Neural cell (in vitro differentiated cells): ENCODE data around the gene ITIH4. TPM values are rescaled to one million over a fixed set of nuclear protein-coding genes. Genes with fewer than 3 reads are reported as not detected.

Experiments
- H2AFZ ChIP-seq: fragments of 200-600, 300-800 bp; sonication (generic), shearing (Covaris generic); 2 replicates; pipeline ENCODE4 v1.6.0; 2014; ENCODE audit warnings: low read depth, mild to moderate bottlenecking, antibody characterized with exemption, low read length, moderate library complexity
- H3F3A ChIP-seq: fragments of 200-600 bp; shearing (Covaris generic); 2 replicates; pipeline ENCODE4 v1.6.1; 2016; ENCODE audit warnings: mild to moderate bottlenecking, moderate library complexity, mixed read lengths, antibody characterized with exemption, low read length; ENCODE audit not compliant: insufficient read depth, poor library complexity, severe bottlenecking
- H3K27ac ChIP-seq: fragments of 200-600, 300-800 bp; sonication (generic), shearing (Covaris generic); 2 replicates; pipeline ENCODE4 v1.5.1; 2014; ENCODE audit warnings: mild to moderate bottlenecking, low read length, moderate library complexity
- H3K27me3 ChIP-seq: fragments of 300-800, 200-600 bp; sonication (generic), shearing (Covaris generic); 2 replicates; pipeline ENCODE4 v1.6.0; 2014; ENCODE audit warnings: mild to moderate bottlenecking, low read depth, low read length, moderate library complexity; ENCODE audit not compliant: insufficient read depth
- H3K36me3 ChIP-seq: fragments of 300-800, 200-600 bp; sonication (generic), shearing (Covaris generic); 2 replicates; pipeline ENCODE4 v1.5.1; 2014; ENCODE audit warnings: mild to moderate bottlenecking, antibody characterized with exemption, low read length, moderate library complexity; ENCODE audit not compliant: insufficient read depth
- H3K4me2 ChIP-seq: fragments of 300-800, 200-600 bp; sonication (generic), shearing (Covaris generic); 2 replicates; pipeline ENCODE4 v1.6.0; 2014; ENCODE audit warnings: mild to moderate bottlenecking, low read length
- H3K4me3 ChIP-seq: fragments of 300-800, 200-600 bp; sonication (generic), shearing (Covaris generic); 2 replicates; pipeline ENCODE4 v1.5.1; 2014; ENCODE audit warnings: mild to moderate bottlenecking, low read length, moderate library complexity
- H3K79me2 ChIP-seq: fragments of 200-600 bp; shearing (Covaris generic); replicated peaks from 2 replicates; pipeline ENCODE4 v1.6.0; 2014; ENCODE audit warnings: mild to moderate bottlenecking, low read length, moderate library complexity; ENCODE audit not compliant: insufficient read depth
- H3K9ac ChIP-seq: fragments of 300-800, 200-600 bp; sonication (generic), shearing (Covaris generic); 2 replicates; pipeline ENCODE4 v1.6.1; 2016; ENCODE audit warnings: mild to moderate bottlenecking, low read length, mixed read lengths
- H3K9me2 ChIP-seq: fragments of 200-600 bp; shearing (Covaris generic); 2 replicates; pipeline ENCODE4 v1.6.1; 2016; ENCODE audit warnings: mild to moderate bottlenecking, low read length, mixed read lengths; ENCODE audit not compliant: insufficient read depth
- H3K9me3 ChIP-seq: fragments of 200-600, 300-800 bp; sonication (generic), shearing (Covaris generic); 2 replicates; pipeline ENCODE4 v1.6.1; 2016; ENCODE audit warnings: mild to moderate bottlenecking, mixed run types, low read length, moderate library complexity, mixed read lengths
- H4K20me1 ChIP-seq: fragments of 200-600 bp; shearing (Covaris generic); 2 replicates; pipeline ENCODE4 v1.6.1; 2016; ENCODE audit warnings: mild to moderate bottlenecking, mixed run types; ENCODE audit not compliant: insufficient read depth
- CTCF ChIP-seq: fragments of 450-650 bp; IDR thresholded peaks from 2 replicates; pipeline ENCODE4 v1.5.1; 2014; ENCODE audit warnings: antibody characterized with exemption, mild to moderate bottlenecking, moderate library complexity; ENCODE audit not compliant: poor library complexity, severe bottlenecking
- EP300 ChIP-seq: fragments of 450-650 bp; conservative IDR thresholded peaks from 2 replicates; pipeline ENCODE4 v1.6.1; 2014; ENCODE audit warnings: antibody characterized with exemption, mild to moderate bottlenecking, moderate library complexity; ENCODE audit not compliant: poor library complexity, severe bottlenecking
- EZH2 ChIP-seq: fragments of 200-600, 300-800 bp; shearing (Covaris generic), sonication (generic); IDR thresholded peaks from 2 replicates; pipeline ENCODE4 v1.6.1; 2014; ENCODE audit warnings: antibody characterized with exemption, low read length, borderline replicate concordance, mild to moderate bottlenecking; ENCODE audit not compliant: insufficient read depth, poor library complexity, severe bottlenecking
- MXI1 ChIP-seq: fragments of 450-650 bp; conservative IDR thresholded peaks from 2 replicates; pipeline ENCODE4 v1.6.1; 2014; ENCODE audit warnings: antibody characterized with exemption, mild to moderate bottlenecking; ENCODE audit not compliant: poor library complexity, severe bottlenecking
- POLR2AphosphoS5 ChIP-seq: IDR thresholded peaks from 2 replicates; pipeline ENCODE4 v1.6.1; 2012
- RAD21 ChIP-seq: fragments of 450-650 bp; conservative IDR thresholded peaks from 2 replicates; pipeline ENCODE4 v1.6.1; 2014; ENCODE audit warnings: antibody characterized with exemption, mild to moderate bottlenecking, moderate library complexity
- SMC3 ChIP-seq: fragments of 450-650 bp; conservative IDR thresholded peaks from 2 replicates; pipeline ENCODE4 v1.6.1; 2014; ENCODE audit warnings: antibody characterized with exemption, mild to moderate bottlenecking, moderate library complexity; ENCODE audit not compliant: poor library complexity
- TAF1 ChIP-seq: IDR thresholded peaks from 2 replicates; pipeline ENCODE4 v1.6.1; 2012; ENCODE audit warnings: low read depth
- polyA plus RNA-seq: library from polyadenylated mRNA; depleted of rRNA; stranded (reverse); fragments of >200 nt; gene quantifications from 2 replicates; pipeline ENCODE4 v1.2.3, GENCODE V29; 2014
- TF ChIP-seq, protein P1 (sequence below): IDR thresholded peaks from 2 replicates; pipeline ENCODE4 v1.6.1; 2012; ENCODE audit warnings: borderline replicate concordance

ITIH4 gene
- polyA plus RNA-seq, 1 donor from 2014 or later = 16.3 TPM

DNA sequence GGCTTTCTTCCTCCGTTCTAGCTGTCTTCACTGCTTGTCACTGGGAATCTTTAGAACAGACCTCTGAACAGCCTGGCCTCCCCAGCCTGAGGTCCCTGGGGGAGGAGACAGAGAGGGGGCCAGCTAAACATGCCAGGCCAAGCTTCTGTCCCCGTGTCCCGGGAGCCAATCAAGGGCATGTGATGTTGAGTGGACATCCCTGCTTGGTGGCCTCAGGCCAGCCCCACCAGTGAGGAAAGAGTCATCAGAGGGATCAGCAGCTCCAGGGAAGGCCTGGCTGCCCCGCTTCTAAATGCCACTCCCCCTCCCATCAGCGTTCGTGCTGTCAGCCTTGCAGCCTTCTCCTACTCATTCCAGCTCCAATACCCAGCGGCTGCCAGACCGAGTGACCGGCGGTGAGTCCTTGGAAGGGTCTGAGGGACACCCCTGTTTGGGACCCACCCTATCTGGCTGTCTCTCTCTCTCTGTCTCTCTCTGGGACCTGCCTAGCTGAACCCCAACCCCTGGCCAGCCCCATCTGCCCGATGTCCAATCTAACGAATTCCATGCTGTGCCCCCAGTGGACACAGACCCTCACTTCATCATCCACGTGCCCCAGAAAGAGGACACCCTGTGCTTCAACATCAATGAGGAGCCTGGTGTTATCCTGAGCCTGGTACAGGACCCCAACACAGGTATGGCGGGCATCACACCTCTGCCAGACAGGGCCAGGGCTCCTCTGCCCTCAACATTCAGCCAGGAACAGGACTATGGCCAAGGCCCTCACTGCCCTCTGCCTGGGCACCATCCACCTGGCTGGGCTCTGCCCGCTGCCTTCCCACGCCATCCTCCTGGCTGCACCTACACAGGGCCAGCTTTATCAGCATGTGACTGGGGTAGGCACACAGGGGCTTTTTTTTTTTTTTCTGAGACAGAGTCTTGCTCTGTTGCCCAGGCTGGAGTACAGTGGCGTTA is 42.5 kb downstream of the ITIH4 start:
- Histone ChIP-seq H3K36me3 (no peaks in the 10 kb centered on the region), H3K4me2 (no peak overlapping the region), H3K9me2 (no peaks in the 10 kb centered on the region), H2AFZ (no peak overlapping the region), H3F3A (no peaks in the 10 kb centered on the region), H3K9me3 (no peaks in the 10 kb centered on the region), H3K4me3 (no peak overlapping the region), H3K27ac (no peak overlapping the region), H4K20me1 (no peaks in the 10 kb centered on the region), H3K27me3 (no peaks in the 10 kb centered on the region), H3K79me2 (no peaks in the 10 kb centered on the region), H3K9ac (no peak overlapping the region)
- TF ChIP-seq EZH2 = no peak
- no peak for TF ChIP-seq CTCF
- TF ChIP-seq TAF1 = no peak
- no peak for TF ChIP-seq POLR2AphosphoS5
- TF ChIP-seq SMC3 = no peak
- TF ChIP-seq MXI1 = no peak
- no peak for TF ChIP-seq EP300
- TF ChIP-seq, protein P1, sequence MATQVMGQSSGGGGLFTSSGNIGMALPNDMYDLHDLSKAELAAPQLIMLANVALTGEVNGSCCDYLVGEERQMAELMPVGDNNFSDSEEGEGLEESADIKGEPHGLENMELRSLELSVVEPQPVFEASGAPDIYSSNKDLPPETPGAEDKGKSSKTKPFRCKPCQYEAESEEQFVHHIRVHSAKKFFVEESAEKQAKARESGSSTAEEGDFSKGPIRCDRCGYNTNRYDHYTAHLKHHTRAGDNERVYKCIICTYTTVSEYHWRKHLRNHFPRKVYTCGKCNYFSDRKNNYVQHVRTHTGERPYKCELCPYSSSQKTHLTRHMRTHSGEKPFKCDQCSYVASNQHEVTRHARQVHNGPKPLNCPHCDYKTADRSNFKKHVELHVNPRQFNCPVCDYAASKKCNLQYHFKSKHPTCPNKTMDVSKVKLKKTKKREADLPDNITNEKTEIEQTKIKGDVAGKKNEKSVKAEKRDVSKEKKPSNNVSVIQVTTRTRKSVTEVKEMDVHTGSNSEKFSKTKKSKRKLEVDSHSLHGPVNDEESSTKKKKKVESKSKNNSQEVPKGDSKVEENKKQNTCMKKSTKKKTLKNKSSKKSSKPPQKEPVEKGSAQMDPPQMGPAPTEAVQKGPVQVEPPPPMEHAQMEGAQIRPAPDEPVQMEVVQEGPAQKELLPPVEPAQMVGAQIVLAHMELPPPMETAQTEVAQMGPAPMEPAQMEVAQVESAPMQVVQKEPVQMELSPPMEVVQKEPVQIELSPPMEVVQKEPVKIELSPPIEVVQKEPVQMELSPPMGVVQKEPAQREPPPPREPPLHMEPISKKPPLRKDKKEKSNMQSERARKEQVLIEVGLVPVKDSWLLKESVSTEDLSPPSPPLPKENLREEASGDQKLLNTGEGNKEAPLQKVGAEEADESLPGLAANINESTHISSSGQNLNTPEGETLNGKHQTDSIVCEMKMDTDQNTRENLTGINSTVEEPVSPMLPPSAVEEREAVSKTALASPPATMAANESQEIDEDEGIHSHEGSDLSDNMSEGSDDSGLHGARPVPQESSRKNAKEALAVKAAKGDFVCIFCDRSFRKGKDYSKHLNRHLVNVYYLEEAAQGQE = no peak
- TF ChIP-seq RAD21 = no peak

- Histone ChIP-seq H3K27me3 (no peaks in the 10 kb centered on the region), H3K4me2 (no peak overlapping the region), H3K9me2 (no peaks in the 10 kb centered on the region), H2AFZ (no peak overlapping the region), H3K9ac (no peak overlapping the region), H3K4me3 (no peak overlapping the region), H3K27ac (no peak overlapping the region), H3K79me2 (no peaks in the 10 kb centered on the region), H3F3A (no peaks in the 10 kb centered on the region), H3K36me3 (no peaks in the 10 kb centered on the region), H4K20me1 (no peaks in the 10 kb centered on the region), H3K9me3 (no peaks in the 10 kb centered on the region)
- TF ChIP-seq POLR2AphosphoS5 = no peak
- no peak for TF ChIP-seq EP300
- no peak for TF ChIP-seq CTCF
- TF ChIP-seq SMC3 = no peak
- TF ChIP-seq, protein P1 = no peak
- TF ChIP-seq MXI1 = no peak
- no peak for TF ChIP-seq TAF1
- no peak for TF ChIP-seq RAD21
- no peak for TF ChIP-seq EZH2
Observed at GRCh38 chr3:52787246-52787645, 43.2 kb downstream of the ITIH4 start.
